HepG2 (cell line): Measurements from ENCODE around the gene FEM1B. TPM values are rescaled to one million over a fixed set of nuclear protein-coding genes. Genes with fewer than 3 reads are reported as not detected.

Experiments
- ARNT2 ChIP-seq: sonication (generic); formaldehyde crosslinking; IDR thresholded peaks from 2 replicates; pipeline ENCODE4 v1.8.0; 2022; ENCODE audit warnings: mild to moderate bottlenecking, low read depth, missing genetic modification reagents, moderate library complexity
- ATM ChIP-seq: fragments of 450-650 bp; IDR thresholded peaks from 2 replicates; pipeline ENCODE4 v1.7.1; 2017; ENCODE audit warnings: mild to moderate bottlenecking, borderline replicate concordance
- BCL6 ChIP-seq: IDR thresholded peaks from 2 replicates; pipeline ENCODE4 v1.6.1; 2016; ENCODE audit warnings: missing genetic modification reagents, missing compliant biosample characterization
- DR1 ChIP-seq: sonication (generic); formaldehyde crosslinking; IDR thresholded peaks from 2 replicates; pipeline ENCODE4 v1.8.0; 2021; ENCODE audit warnings: mild to moderate bottlenecking, missing genetic modification reagents, inconsistent platforms
- ISL2 ChIP-seq: sonication (generic); formaldehyde crosslinking; IDR thresholded peaks from 2 replicates; pipeline ENCODE4 v1.5.0; 2020; ENCODE audit warnings: missing genetic modification reagents
- KLF15 ChIP-seq: sonication (generic); formaldehyde crosslinking; IDR thresholded peaks from 2 replicates; pipeline ENCODE4 v1.8.1; 2023; ENCODE audit warnings: borderline replicate concordance, mild to moderate bottlenecking, inconsistent platforms, missing genetic modification reagents, mixed read lengths
- POGZ ChIP-seq: sonication (generic); formaldehyde crosslinking; IDR thresholded peaks from 2 replicates; pipeline ENCODE4 v1.4.0; 2020; ENCODE audit warnings: mild to moderate bottlenecking, missing genetic modification reagents
- POLR2AphosphoS5 ChIP-seq: IDR thresholded peaks from 2 replicates; pipeline ENCODE4 v1.6.1; 2012; ENCODE audit warnings: low read depth, low read length
- RBFOX2 ChIP-seq: fragments of 200-400 bp; formaldehyde crosslinking; IDR thresholded peaks from 2 replicates; pipeline ENCODE4 v1.6.1; 2017; ENCODE audit warnings: low read depth, mild to moderate bottlenecking, low read length
- SMARCE1 ChIP-seq: fragments of 450-650 bp; IDR thresholded peaks from 2 replicates; pipeline ENCODE4 v1.6.1; 2017; ENCODE audit warnings: borderline replicate concordance
- THAP11 ChIP-seq: IDR thresholded peaks from 2 replicates; pipeline ENCODE4 v1.6.1; 2016; ENCODE audit warnings: missing biosample characterization, missing genetic modification reagents
- ZFP36L1 ChIP-seq: sonication (generic); formaldehyde crosslinking; IDR thresholded peaks from 2 replicates; pipeline ENCODE4 v1.8.0; 2022; ENCODE audit warnings: mild to moderate bottlenecking, missing genetic modification reagents, moderate library complexity
- ZMYM3 ChIP-seq: sonication (generic); formaldehyde crosslinking; IDR thresholded peaks from 2 replicates; pipeline ENCODE4 v1.5.1; 2020; ENCODE audit warnings: mild to moderate bottlenecking, missing genetic modification reagents
- ZNF33B ChIP-seq: sonication (generic); formaldehyde crosslinking; IDR thresholded peaks from 2 replicates; pipeline ENCODE4 v1.5.1; 2020; ENCODE audit warnings: mild to moderate bottlenecking, missing genetic modification reagents
- ZNF530 ChIP-seq: sonication (generic); formaldehyde crosslinking; IDR thresholded peaks from 2 replicates; pipeline ENCODE4 v1.5.0; 2020; ENCODE audit warnings: low read depth, mild to moderate bottlenecking, missing genetic modification reagents
- ZNF614 ChIP-seq: IDR thresholded peaks from 2 replicates; pipeline ENCODE4 v1.6.1; 2018; ENCODE audit warnings: missing biosample characterization, missing genetic modification reagents, inconsistent platforms, borderline replicate concordance
- ZNF629 ChIP-seq: sonication (generic); formaldehyde crosslinking; conservative IDR thresholded peaks from 2 replicates; pipeline ENCODE4 v1.5.0; 2020; ENCODE audit warnings: missing genetic modification reagents
- ZNF652 ChIP-seq: IDR thresholded peaks from 2 replicates; pipeline ENCODE4 v1.6.1; 2016; ENCODE audit warnings: low read depth, borderline replicate concordance
- ZNF678 ChIP-seq: sonication (generic); formaldehyde crosslinking; IDR thresholded peaks from 2 replicates; pipeline ENCODE4 v1.4.0; 2020; ENCODE audit warnings: mild to moderate bottlenecking, missing genetic modification reagents
- ZNF703 ChIP-seq: sonication (generic); formaldehyde crosslinking; IDR thresholded peaks from 2 replicates; pipeline ENCODE4 v1.5.1; 2020; ENCODE audit warnings: missing genetic modification reagents, mild to moderate bottlenecking, moderate library complexity, borderline replicate concordance
- ZZZ3 ChIP-seq: sonication (generic); formaldehyde crosslinking; IDR thresholded peaks from 2 replicates; pipeline ENCODE4 v1.4.0; 2020; ENCODE audit warnings: missing genetic modification reagents, mild to moderate bottlenecking, borderline replicate concordance
- polyA plus RNA-seq, 8 experiments: library from polyadenylated mRNA; depleted of rRNA in 3 of 8; stranded (reverse) in 7 of 8; unstranded in 1 of 8; fragments of >200 nt; fragmentation: Illumina TruSeq in 4 of 8; extraction: Trizol in 4 of 8; gene quantifications; 2 replicates each; pipeline versions ENCODE4 v1.2.1 to v1.2.3, GENCODE V29; 2011 to 2016; ENCODE audit warnings: low read depth in 4 of 8, missing spikeins in 1 of 8, mixed read lengths in 1 of 8; ENCODE audit not compliant: insufficient read depth in 1 of 8
- total RNA-seq, 5 experiments: library from RNA; depleted of rRNA; stranded (reverse); fragments of >200 nt; fragmentation: Illumina TruSeq; extraction: Trizol; gene quantifications; 2 replicates each; pipeline ENCODE4 v1.2.3, GENCODE V29; 2016; ENCODE audit warnings: low read depth in 1 of 5
- TF ChIP-seq, protein P1 (sequence below): sonication (generic); formaldehyde crosslinking; IDR thresholded peaks from 2 replicates; pipeline ENCODE4 v1.4.0; 2020; ENCODE audit warnings: missing genetic modification reagents
- TF ChIP-seq, protein P2 (sequence below): sonication (generic); formaldehyde crosslinking; IDR thresholded peaks from one replicate; pipeline ENCODE4 v1.5.1; 2020; ENCODE audit warnings: mild to moderate bottlenecking, missing genetic modification reagents; ENCODE audit errors: not compliant biosample characterization

FEM1B gene
- total and polyA plus RNA-seq, 2 of the 13 experiments (the other 11 are each of a cell fraction or from before 2014, with no cell fraction given), result 38.1 to 40.0 TPM

DNA sequence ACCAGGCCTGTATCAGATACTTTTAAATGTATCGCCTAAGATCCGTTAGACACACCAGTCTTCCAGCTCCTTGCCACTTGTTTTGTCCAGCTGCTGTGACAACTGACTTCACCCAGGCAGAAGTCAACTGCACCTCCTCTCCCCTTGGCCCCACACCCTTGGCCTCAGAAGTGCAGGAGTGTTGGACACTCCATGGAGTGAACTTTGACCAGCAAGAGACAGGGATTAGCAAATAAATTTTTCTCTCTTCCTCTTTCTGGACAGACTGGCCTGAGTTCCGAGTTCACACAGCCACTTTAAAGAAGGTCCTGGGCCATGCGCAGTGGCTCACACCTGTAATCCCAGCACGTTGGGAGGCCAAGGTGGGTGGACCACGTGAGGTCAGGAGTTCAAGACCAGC, 45.1 kb upstream of the FEM1B start (continued):
- TF ChIP-seq ZNF33B (CRISPR knock-in tag), result no peak
- TF ChIP-seq ATM, result no peak
- no peak for TF ChIP-seq RBFOX2
- TF ChIP-seq ZNF614 (CRISPR knock-in tag), result peak; percentile 39; the same call in 1 of the 2 replicates
- no peak for TF ChIP-seq ARNT2
- TF ChIP-seq, protein P1, sequence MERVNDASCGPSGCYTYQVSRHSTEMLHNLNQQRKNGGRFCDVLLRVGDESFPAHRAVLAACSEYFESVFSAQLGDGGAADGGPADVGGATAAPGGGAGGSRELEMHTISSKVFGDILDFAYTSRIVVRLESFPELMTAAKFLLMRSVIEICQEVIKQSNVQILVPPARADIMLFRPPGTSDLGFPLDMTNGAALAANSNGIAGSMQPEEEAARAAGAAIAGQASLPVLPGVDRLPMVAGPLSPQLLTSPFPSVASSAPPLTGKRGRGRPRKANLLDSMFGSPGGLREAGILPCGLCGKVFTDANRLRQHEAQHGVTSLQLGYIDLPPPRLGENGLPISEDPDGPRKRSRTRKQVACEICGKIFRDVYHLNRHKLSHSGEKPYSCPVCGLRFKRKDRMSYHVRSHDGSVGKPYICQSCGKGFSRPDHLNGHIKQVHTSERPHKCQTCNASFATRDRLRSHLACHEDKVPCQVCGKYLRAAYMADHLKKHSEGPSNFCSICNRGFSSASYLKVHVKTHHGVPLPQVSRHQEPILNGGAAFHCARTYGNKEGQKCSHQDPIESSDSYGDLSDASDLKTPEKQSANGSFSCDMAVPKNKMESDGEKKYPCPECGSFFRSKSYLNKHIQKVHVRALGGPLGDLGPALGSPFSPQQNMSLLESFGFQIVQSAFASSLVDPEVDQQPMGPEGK (CRISPR knock-in tag), result no peak; the same call in 1 of the 2 replicates
- TF ChIP-seq ZFP36L1, result no peak
- no peak for TF ChIP-seq ZNF629 (CRISPR knock-in tag)
- no peak for TF ChIP-seq ISL2 (CRISPR knock-in tag)
- TF ChIP-seq POLR2AphosphoS5, result no peak
- TF ChIP-seq ZMYM3 (CRISPR knock-in tag), result 0 out of 2 replicates have a peak, but pooled peaks have one; percentile 31
- TF ChIP-seq DR1 (CRISPR knock-in tag), result no peak
- TF ChIP-seq ZNF678 (CRISPR knock-in tag), result no peak
- no peak for TF ChIP-seq ZNF652 (CRISPR knock-in tag)
- peak; percentile 11; the same call in 1 of the 2 replicates for TF ChIP-seq THAP11
- TF ChIP-seq BCL6 (CRISPR knock-in tag), result 0 out of 2 replicates have a peak, but pooled peaks have one; percentile 3
- TF ChIP-seq POGZ, result no peak
- no peak for TF ChIP-seq ZZZ3 (CRISPR knock-in tag)
- TF ChIP-seq, protein P2, sequence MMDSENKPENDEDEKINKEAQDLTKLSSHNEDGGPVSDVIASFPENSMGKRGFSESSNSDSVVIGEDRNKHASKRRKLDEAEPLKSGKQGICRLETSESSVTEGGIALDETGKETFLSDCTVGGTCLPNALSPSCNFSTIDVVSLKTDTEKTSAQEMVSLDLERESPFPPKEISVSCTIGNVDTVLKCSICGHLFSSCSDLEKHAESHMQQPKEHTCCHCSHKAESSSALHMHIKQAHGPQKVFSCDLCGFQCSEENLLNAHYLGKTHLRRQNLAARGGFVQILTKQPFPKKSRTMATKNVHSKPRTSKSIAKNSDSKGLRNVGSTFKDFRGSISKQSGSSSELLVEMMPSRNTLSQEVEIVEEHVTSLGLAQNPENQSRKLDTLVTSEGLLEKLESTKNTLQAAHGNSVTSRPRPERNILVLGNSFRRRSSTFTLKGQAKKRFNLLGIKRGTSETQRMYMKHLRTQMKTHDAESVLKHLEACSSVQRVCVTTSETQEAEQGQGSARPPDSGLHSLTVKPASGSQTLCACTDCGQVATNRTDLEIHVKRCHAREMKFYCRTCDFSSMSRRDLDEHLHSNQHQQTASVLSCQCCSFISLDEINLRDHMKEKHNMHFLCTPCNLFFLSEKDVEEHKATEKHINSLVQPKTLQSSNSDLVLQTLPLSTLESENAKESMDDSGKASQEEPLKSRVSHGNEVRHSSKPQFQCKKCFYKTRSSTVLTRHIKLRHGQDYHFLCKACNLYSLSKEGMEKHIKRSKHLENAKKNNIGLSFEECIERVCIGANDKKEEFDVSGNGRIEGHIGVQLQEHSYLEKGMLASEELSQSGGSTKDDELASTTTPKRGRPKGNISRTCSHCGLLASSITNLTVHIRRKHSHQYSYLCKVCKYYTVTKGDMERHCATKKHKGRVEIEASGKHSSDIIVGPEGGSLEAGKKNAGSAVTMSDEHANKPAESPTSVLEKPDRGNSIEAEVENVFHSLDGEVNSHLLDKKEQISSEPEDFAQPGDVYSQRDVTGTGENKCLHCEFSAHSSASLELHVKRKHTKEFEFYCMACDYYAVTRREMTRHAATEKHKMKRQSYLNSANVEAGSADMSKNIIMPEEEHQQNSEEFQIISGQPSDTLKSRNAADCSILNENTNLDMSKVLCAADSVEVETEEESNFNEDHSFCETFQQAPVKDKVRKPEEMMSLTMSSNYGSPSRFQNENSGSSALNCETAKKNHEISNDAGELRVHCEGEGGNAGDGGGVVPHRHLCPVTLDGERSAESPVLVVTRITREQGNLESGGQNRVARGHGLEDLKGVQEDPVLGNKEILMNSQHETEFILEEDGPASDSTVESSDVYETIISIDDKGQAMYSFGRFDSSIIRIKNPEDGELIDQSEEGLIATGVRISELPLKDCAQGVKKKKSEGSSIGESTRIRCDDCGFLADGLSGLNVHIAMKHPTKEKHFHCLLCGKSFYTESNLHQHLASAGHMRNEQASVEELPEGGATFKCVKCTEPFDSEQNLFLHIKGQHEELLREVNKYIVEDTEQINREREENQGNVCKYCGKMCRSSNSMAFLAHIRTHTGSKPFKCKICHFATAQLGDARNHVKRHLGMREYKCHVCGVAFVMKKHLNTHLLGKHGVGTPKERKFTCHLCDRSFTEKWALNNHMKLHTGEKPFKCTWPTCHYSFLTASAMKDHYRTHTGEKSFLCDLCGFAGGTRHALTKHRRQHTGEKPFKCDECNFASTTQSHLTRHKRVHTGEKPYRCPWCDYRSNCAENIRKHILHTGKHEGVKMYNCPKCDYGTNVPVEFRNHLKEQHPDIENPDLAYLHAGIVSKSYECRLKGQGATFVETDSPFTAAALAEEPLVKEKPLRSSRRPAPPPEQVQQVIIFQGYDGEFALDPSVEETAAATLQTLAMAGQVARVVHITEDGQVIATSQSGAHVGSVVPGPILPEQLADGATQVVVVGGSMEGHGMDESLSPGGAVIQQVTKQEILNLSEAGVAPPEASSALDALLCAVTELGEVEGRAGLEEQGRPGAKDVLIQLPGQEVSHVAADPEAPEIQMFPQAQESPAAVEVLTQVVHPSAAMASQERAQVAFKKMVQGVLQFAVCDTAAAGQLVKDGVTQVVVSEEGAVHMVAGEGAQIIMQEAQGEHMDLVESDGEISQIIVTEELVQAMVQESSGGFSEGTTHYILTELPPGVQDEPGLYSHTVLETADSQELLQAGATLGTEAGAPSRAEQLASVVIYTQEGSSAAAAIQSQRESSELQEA (CRISPR knock-in tag), result no peak
- TF ChIP-seq SMARCE1, result no peak
- no peak for TF ChIP-seq ZNF530 (CRISPR knock-in tag)
- no peak for TF ChIP-seq ZNF703
- TF ChIP-seq KLF15 (CRISPR knock-in tag), result no peak
